Activated gamma-delta T cell (primary cell): Measurements from ENCODE around the gene TPPP3.
"Not testable (repeated sequence)": the region's sequence is repeated elsewhere in the genome, so short reads cannot be mapped to it uniquely, and the experiment has no call there.

Experiments used
- DNase-seq: peaks from one replicate; lab custom pipeline; 2025; lab: John Stamatoyannopoulos, UW

TPPP3 gene

DNA sequence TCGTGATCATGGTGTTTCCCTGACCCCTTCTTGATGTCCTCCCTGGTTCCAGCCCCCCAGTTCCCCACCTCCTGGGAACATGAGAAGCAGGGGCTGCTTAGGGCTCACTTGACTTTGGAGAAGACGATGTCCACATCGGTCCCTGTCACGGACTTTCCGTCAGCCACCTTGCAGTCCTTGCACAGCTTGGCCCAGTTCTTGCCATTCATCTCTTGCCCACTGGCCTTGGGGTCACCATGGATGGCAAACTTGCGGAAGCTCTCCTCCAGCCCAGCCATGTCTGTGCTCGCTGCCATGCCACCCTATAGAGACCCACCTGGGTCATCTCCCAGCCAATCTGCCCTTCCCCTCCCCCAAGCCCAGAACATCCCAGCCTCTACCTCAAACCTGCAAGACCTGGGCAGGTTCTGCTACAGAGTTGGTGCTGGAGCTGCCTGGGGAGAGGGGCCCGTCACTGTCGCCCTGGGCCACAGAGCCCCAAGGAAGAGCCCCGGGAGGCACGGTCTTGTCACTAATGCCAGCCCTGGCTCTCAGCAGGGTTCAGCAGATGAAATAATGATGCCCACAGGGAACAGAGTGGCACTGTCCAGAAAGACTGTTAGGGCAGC lies 2.4 kb downstream of the TPPP3 start:
- DNase-seq, result no peak

- no peak for DNase-seq
Observed at GRCh38 chr16:67389911-67390815, 3.1 kb downstream of the TPPP3 start.

DNA sequence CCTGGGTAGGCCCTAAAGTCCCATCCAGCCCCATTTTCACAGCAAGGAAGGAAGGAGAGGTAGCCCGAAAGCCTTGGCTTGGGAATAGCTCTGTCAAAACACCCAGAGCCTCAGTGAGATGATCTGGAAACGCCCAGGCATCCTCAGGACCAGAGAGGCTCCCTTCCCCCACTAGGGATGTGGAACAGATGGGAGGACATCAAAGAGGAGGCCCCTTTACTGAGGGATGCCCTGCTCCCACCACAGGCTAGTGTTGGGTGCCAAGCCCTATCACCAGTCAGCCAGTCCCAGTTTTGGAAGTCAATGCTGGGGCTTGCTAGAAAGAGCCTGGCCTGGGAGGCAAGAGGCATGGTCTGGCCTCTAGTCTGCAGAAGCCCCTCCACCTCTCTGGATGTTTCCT lies 4.7 kb downstream of the TPPP3 start:
- DNase-seq, result no peak

DNA sequence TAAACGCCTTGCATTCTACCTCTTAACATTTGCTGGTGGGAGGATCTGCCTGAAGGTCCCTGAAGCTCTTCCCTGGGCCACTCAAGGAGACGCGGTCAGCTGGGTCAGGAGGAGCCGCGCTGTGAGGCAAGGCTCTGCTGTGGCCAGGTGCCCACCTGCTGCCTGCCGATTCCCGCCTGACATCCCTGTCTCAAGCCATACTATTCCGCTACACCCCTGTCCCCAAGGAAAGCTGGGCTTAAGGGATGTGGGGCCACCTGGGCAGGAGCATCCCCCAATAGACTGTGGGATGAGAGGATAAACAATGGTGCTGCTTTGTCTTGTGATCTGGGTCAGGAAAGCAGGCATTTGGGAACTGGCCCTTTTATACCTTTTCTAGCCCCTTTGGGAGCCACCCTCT lies 5.1 kb downstream of the TPPP3 start:
- no peak for DNase-seq

DNA sequence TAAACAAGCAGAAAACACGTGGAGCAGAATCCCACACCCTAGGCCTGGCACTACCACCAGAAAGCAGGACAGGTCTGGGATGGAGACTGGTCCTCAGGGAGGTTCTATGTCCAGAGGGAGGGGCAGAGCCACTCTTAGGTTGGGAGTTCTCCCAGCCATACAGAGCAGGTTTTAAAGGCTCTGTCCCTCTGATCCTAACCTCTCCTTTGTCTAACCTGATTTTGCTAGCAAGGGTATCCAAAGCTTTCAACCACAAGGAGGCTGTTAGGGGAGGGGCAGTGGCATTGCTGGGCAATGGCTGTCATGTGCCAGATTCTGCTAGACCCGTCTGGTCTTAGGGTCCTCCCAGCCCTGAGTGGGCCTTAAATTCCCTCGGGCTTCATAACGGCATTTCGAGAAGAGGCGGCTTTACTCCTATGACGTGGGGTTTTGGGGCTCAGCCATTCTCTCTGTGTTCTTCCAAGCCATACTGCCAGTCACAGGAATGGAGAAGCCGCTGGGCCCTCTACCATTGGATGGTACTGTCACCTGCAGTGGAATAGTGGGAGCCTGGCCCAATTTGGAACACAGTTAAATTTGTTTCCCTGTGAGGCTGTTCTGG lies 5.7 kb downstream of the TPPP3 start:
- DNase-seq, result no peak

- no peak for DNase-seq
Observed at GRCh38 chr16:67386861-67387455, 6.3 kb downstream of the TPPP3 start.

DNA sequence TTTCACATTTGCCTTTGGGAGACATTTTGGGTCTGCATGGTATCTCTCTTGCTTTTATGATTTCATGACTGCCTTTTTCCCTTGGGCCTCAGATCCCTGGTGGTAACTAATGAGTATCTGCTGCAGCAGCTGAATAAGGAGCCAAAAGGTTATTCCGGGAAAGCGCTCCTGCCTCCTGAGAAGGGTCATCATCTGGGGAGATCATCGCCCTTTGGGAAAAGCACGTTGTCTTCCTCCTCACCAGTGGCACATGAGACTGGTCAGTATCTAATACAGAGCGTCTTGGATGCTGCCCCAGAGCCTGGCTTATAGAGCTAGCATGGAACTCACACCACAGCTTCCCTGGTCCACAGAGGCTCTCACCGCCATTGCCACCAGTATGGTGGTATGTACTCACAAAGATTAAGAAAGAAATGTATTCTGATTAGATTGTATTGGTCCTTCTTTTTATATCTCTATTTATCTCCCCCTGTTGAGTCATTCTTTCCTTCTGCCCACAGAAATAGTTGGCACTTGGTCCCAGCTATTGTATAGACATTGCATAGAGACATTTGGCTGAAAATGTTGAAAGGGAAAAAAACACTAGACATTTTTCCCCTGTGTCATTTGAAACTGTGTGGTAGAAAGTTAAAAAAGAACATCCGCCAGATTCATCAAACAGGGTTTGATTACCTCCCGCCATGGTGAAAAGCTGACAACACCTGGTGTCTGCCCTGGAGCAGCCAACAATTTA lies 8.4 kb downstream of the TPPP3 start:
- no peak for DNase-seq

GRCh38 chr16:67383284-67383683 lies 10.0 kb downstream of the TPPP3 start:
- DNase-seq, result no peak

DNA sequence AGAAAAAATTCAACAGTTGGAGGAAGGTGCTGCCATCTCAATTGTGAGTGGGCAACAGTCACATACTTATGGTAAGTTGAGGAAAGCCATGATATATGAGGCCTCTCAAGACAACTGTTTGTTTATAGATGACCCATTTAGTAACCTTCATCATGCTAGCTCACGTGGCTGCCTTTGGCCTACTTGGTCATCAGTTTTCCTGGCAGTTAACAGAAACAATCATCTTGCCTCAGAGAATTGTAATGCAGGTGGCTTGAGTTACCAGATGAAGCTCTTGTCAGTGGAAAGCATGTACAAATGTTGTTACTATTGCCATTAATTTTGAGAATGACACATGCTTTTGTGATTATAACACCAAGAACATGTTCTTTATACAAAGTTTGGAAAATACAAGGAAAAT lies 14.7 kb downstream of the TPPP3 start:
- no peak for DNase-seq

DNA sequence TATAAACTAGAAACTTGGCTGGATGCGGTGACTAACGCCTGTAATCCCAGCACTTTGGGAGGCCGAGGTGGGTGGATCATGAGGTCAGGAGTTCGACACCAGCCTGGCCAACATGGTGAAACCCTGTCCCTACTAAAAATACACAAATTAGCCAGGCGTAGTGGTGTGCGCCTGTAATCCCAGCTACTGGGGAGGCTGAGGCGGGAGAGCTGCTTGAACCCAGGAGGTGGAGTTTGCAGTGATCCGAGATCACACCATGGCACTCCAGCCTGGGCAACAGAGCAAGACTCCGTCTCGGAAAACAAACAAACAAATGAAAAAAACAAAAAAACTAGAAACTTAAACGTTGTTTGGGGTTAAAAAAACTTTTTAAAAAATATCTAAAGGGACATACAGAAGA lies 17.3 kb downstream of the TPPP3 start:
- not testable (repeated sequence) for DNase-seq

DNA sequence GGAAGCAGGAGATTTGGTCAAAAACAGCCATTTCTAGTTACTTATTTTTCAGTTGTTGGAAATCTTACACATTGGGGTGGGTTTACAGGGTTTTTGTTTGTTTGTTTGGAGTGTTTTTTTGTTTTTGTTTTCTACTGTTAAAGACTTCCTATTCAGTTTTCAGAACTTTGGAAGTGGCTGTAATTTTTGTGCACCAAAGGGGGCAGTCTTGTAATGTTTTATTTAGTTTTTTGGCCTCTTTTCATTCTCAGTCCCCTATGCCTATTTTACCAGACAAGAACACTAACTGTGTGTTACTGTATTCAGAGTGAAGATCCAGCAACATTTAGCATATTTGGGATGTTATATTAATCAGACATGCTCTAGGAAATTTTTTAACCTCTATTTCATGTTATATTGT lies 20.6 kb downstream of the TPPP3 start:
- no peak for DNase-seq

GRCh38 chr16:67370661-67371060 lies 22.6 kb downstream of the TPPP3 start:
- DNase-seq, result no peak

- no peak for DNase-seq
Observed at GRCh38 chr16:67364600-67365235, 28.6 kb downstream of the TPPP3 start.

- no peak for DNase-seq
Observed at GRCh38 chr16:67361038-67361437, 32.3 kb downstream of the TPPP3 start.

DNA sequence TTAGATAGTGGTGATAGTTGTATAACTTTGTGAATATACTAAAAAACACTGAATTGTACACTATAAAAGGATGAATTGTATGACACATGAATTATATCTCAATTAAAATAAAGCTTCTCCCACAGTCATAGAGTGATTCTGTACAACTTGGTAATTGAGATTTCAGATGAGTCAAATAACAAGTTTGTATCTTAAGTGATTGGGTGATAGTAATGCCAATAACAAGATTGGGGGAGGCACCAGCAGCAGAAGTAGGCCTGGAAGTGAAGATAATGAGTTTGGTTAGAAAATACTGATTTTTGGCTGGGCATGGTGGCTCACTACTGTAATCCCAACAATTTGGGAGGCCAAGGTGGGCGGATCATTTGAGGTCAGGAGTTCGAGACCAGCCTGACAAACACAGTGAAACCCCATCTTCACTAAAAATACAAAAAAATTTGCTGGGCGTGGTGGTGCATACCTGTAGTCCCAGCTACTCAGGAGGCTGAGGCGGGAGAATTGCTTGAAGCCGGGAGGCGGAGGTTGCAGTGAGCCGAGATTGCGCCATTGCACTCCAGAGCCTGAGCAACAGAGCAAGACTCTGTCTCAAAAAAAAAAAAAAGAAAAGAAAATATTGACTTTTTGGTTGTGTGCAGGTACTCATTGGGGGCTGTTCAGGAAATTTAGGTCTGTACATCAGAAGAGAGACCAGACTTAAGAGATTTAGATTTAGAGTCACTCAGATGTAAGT lies 33.6 kb downstream of the TPPP3 start:
- DNase-seq, result not testable (repeated sequence)

DNA sequence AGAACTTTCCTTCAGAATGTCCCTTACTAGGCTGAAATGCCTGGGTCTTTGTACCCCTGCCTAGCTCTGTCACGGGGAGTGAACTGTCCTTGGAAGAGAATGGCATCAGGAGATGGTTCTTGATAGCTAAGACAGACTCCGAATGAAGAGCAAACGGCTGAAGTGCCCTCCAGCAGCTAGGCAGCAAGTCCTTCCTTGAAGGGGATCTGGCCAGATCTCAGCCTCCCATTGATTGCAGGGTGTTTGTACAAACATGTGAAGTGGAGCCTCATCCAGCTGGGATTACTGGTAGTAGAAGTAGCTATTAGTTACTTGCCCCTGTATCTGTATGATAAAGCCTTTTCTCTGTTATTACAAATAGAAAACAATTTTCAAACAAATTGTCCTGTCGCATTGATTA lies 35.7 kb downstream of the TPPP3 start:
- DNase-seq, result no peak

DNA sequence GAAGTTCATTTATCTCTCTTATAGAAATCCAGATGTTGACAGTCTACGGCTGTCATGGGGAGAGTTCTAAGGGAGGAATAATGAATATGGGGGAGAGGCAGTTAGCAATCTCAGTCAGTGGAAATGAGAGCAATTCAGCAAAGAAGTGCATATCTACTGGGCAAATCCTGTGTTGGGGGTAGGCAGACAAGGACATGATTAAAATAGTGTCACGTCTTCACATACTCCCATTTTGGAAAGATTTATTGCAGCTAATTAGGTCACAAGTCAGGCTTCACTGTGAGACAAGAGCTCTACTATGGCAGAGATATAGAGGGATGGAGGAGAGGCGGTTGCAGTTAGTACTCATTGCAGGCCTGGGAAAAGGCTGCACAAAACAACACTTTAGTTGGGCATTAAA lies 36.9 kb downstream of the TPPP3 start:
- no peak for DNase-seq

- not testable (repeated sequence) for DNase-seq
Observed at GRCh38 chr16:67352463-67352862, 40.8 kb downstream of the TPPP3 start.

DNA sequence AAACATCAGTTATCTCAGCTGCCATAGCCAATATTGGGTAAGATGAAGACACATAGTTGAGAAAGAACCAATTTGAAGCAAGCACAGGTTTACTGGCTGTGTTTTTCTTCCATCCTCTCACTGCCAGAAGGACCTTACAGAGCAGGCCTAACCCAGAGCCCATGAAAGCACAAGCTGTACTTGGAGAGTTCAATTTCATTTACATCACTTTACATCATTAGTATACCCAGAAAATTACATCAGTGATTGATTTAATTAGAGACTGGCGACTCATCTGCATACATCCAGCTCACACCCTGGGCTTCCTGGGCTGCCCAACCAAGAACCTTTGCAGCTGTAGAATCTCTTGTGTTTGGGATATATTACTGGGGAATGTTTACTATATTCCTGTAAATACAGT lies 43.0 kb downstream of the TPPP3 start:
- no peak for DNase-seq

DNA sequence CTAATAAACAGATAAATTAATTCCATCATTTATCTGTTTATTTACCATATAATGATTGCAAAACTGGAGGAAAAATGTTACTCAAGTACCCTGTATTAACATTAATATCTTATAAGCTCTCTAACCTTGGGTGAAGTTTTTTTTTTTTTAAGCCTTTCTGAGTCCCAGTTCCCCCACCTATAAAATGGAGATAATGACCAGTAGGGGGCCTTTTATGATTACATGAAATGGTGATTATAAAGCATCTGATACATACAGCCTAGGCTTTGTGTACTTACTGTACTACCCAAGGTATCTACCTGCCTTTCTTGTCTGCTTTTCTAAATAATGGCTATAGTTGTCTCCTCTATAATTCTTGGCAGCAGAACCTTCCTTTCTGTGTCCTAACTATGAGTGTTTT lies 44.1 kb downstream of the TPPP3 start:
- DNase-seq, result no peak

DNA sequence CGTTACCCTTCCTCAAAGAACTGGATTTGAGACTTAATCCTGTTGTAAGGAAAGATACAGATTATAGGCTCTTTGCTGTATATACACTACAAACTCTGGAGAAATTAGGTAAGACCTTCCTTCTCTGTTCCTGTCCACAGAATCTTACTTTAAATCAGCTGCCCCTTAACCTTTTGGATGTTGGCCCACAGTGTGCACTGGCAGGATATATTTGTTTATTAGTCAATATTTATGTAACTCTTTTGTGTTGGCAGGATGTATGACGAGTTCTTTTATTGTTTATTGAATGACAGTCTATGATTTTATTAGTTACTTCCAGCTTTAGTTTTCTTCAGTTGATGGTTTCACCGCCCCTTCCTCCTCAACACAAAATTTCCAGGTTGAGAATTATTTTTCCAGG lies 47.0 kb downstream of the TPPP3 start:
- DNase-seq, result no peak
